Cortex of kidney (tissue), 1 donor: Measurements from ENCODE around the gene SETD2.

Experiments
- DNase-seq: peaks from one replicate; lab custom pipeline; 2025; lab: John Stamatoyannopoulos, UW

The SETD2 gene

GRCh38 chr3:47009225-47010110 is 154.4 kb downstream of the SETD2 start:
- DNase-seq, result no peak

GRCh38 chr3:47008851-47009224 is 155.1 kb downstream of the SETD2 start:
- no peak for DNase-seq

- no peak for DNase-seq
Observed at GRCh38 chr3:47008234-47008796, 155.6 kb downstream of the SETD2 start.

- no peak for DNase-seq
Observed at GRCh38 chr3:47007482-47008233, 156.3 kb downstream of the SETD2 start.

- no peak for DNase-seq
Observed at GRCh38 chr3:47007001-47007400, 156.9 kb downstream of the SETD2 start.

GRCh38 chr3:47006145-47006651 is 157.7 kb downstream of the SETD2 start:
- no peak for DNase-seq

GRCh38 chr3:47005212-47006144 is 158.4 kb downstream of the SETD2 start:
- DNase-seq, result no peak

- no peak for DNase-seq
Observed at GRCh38 chr3:47004369-47005211, 159.3 kb downstream of the SETD2 start.

GRCh38 chr3:47003461-47004368 is 160.2 kb downstream of the SETD2 start:
- DNase-seq, result no peak

GRCh38 chr3:47003056-47003410 is 160.9 kb downstream of the SETD2 start:
- no peak for DNase-seq

GRCh38 chr3:47002171-47003055 is 161.5 kb downstream of the SETD2 start:
- no peak for DNase-seq

GRCh38 chr3:47001731-47002170 is 162.2 kb downstream of the SETD2 start:
- no peak for DNase-seq

- no peak for DNase-seq
Observed at GRCh38 chr3:47000922-47001730, 162.8 kb downstream of the SETD2 start.

GRCh38 chr3:47000198-47000815 is 163.6 kb downstream of the SETD2 start:
- DNase-seq, result no peak

GRCh38 chr3:46999516-47000197 is 164.3 kb downstream of the SETD2 start:
- no peak for DNase-seq

GRCh38 chr3:46998852-46999515 is 164.9 kb downstream of the SETD2 start:
- DNase-seq, result no peak
